NCI-H2107 treated with DMSO at 0.1 percent for 48 hours (cell line): ENCODE measurements around the gene TFDP2.
"Not testable (repeated sequence)": the region's sequence is repeated elsewhere in the genome, so short reads cannot be mapped to it uniquely, and the experiment has no call there.

Experiments
- DNase-seq: peaks from one replicate; lab custom pipeline; 2025; ENCODE audit not compliant: unreplicated experiment; lab: John Stamatoyannopoulos, UW

TFDP2 gene

GRCh38 chr3:142129516-142130171 lies 19.7 kb downstream of the TFDP2 start:
- no peak for DNase-seq

DNA sequence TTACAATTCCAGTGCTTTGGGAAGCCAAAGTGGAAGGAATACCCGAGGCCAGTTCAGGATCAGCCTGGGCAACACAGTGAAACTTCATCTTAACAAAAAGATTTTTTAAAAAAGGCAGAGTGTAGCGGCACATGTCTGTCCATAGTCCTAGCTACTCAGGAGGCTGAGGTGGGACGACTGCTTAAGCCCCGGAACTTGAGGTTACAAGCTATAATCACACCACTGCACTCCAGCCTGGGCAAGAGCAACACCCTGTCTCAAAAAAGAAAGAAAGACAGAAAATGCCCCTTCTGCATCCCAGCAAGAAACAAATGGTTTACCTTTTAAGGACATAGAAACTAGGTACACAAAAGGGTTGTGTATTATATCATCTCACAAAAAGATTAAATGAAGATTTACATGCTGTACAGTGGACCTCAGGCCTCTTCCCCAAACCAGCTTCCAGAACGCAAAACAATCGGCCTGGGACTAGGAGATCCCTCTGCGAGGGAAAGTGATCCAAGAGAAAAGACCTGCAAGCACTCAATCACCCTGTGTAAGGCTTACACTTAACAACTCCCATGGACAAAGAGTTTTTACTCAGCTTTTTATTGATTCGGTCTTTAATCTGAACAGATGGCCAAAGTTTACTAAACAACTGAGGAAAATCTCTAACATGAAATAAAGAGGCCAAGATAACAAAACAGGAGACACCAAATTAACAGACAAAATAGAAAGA lies 21.2 kb downstream of the TFDP2 start:
- no peak for DNase-seq

DNA sequence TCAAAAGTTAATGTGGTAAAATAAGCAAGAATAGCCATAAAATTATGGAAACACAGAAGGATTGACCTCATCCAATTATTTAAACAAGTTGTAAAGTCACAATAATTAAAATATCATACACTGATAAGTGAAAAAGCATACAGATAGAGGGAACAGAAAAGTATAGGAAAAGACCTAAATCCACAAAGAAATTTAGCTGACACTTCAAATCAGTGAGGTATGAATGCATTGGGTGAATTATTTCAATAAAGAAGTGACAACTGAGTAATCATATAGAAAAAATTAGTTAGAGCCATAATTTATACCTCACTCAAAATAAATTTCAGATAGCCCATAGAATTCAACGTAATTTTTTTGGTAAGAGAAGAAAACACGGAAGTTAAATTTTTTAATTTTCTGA lies 25.1 kb downstream of the TFDP2 start:
- no peak for DNase-seq

DNA sequence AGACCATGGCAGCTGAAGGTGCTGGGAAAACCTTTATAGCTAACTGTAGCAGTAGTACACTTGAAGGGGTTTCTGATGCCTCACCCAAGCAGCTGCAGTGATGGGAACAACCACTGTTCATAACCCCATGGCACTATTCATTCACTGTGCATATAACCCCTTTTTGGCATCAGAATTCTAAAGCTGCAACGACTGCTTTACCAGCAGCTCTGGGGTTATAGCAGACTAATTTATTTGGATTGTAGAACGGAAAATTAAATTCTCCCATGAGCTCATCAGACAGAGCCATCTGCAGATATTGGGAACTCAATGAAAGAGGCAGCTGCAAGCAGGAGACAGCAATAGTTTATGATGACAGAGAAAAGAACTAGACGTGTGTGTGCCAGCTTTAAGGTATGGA lies 28.6 kb downstream of the TFDP2 start:
- DNase-seq, result no peak

- no peak for DNase-seq
Measured at GRCh38 chr3:142118911-142119310, 30.4 kb downstream of the TFDP2 start.

DNA sequence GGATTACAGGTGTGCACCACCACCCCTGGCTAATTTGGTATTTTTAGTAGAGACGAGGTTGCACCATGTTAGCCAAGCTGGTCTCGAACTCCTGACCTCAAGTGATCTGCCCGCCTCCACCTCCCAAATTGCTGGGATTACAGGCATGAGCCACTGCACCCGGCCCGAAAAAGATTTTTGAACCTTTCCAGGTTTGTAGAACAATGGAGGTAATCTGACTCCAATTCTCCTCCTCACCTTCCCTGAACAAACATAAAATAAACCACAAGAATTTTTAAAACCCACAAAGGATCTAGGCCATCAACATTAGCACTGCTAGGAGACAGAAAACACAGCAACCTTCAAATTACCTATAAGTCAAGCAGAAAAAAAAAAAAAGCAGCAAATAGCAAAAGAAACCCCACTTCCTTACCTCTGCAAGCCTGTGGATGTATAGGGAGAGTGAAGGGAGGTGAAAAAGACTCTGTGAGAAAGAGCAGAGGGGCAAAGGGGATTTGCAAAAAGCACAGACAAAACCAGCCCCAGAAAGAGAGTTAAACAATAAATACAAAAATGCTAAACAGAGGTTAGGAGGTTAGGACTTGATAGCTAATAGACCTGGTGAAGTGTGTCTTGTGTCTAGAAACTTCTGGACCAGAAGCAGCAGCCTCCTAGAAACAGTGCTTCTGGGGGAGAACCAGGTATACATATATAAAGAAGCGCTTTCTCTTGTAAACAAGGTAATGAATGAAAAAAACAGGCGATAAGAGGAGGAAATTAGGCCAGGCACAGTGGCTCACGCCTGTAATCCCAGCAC lies 32.1 kb downstream of the TFDP2 start:
- peak; percentile 99 for DNase-seq

GRCh38 chr3:142115867-142116668 lies 33.3 kb downstream of the TFDP2 start:
- no peak for DNase-seq

DNA sequence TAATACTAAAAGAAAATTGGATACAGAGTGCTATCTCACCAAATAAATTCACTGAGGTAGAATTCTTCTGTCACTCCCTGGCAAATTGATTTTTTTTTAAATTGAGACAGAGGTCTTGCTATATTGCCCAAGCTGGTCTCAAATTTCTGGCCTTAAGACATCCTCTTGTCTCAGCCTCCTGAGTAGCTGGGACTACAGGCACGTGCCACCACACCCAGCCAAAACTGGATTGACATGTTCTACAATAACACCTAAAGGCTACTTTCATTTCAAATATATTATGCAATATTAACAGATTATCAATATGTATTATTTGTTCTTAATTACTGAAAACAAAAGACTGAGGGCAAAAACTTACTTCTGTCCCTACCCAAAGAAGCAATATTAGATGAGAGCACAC lies 36.7 kb downstream of the TFDP2 start:
- DNase-seq, result no peak

GRCh38 chr3:142106548-142106947 lies 42.8 kb downstream of the TFDP2 start:
- no peak for DNase-seq

- no peak for DNase-seq
Measured at GRCh38 chr3:142105991-142106390, 43.4 kb downstream of the TFDP2 start.

- no peak for DNase-seq
Measured at GRCh38 chr3:142104763-142105162, 44.6 kb downstream of the TFDP2 start.

- DNase-seq, result no peak
Measured at GRCh38 chr3:142098964-142099363, 50.4 kb downstream of the TFDP2 start.

DNA sequence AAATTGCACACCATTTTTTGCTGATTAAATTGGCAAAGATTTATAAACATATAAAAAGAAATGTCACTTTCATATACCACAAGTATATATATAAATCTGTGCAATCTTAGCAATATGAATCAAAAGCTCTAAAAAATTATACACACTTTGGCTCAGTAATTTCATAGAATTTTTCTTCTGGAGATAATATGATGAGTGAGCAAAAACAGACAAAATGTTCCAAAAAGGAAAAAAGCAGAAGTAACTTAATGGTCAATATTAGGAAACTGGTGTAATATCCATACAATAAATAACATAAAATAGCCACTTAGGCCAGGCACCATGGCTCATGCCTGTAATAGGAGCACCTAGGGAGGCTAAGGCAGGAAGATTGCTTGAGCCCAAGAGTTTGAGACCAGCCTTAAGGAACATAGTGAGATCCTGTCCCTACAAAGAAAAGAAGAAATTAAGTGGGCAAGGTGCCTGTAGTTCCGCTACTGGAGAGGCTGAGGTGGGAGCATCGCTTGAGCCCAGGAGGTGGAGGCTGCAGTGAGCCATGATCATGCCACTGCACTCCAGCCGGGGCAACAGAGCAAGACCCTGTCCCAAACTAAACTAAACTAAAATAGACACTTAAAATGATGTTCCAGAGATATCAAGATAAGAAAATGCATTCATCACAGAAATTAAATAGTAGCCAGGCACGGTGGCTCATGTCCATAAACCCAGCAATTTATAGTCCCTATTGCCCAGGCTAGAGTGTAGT lies 52.1 kb downstream of the TFDP2 start:
- DNase-seq, result no peak

- peak; percentile 50 for DNase-seq
Measured at GRCh38 chr3:142095841-142096240, 53.5 kb downstream of the TFDP2 start.

- not testable (repeated sequence) for DNase-seq
Measured at GRCh38 chr3:142088925-142089324, 60.4 kb downstream of the TFDP2 start.

DNA sequence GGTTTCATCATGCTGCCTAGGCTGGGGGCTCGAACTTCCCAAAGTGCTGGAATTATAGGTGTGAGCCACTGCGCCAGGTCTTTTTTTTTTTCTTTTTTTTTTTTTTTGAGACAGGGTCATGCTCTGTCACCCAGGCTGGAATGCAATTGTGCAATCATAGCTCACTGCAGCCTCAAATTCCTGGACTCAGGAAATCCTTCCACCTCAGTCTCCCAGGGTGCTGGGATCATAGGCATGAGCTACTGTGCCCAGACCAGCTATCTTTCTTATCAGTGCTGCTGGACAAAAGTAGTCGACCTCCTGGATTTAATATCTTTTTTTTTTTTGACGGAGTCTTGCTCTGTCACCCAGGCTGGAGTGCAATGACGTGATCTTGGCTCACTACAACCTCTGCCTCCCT lies 60.8 kb downstream of the TFDP2 start:
- no peak for DNase-seq

DNA sequence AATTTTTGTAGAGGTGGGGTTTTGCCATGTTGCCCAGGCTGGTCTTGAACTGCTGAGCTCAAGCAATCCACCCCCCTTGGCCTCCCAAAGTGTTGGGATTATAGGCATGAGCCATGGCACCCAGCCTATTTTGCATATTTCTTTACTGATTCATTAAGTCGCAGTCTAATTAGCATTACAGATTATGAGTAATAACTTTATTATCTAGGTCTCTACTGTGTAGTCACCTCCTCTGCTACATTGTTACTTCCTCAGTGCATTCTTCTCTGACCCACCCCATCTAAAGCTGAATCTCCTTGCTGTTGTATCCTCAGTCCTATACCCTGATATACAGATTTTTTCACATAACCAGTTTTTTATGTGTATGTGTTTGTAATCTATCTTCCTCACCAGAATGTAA lies 61.7 kb downstream of the TFDP2 start:
- DNase-seq, result no peak

DNA sequence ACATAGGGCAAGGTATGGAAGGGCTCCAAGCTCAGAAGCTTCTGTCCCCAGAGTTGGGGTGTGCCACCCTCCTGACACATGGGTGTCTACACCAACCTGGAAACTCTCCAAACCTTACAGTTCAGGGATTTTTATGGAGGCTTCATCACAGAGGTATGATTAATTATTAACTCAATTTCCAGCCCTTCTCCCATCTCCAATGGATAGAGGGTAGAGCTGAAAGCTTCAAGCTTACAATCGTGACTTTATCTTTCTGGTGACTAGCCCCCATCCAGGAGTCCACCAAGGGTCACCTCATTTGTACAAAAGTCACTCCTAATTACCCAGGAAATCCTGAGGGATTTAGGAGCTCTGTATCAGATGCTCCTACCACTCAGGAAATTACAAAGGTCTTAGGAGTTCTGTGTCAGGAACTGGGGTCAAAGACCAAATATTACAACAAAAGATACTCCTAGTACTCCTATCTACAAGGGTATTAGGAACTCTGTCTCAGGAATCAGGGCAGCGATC lies 62.7 kb downstream of the TFDP2 start:
- no peak for DNase-seq

GRCh38 chr3:142081178-142081577 lies 68.2 kb downstream of the TFDP2 start:
- no peak for DNase-seq

DNA sequence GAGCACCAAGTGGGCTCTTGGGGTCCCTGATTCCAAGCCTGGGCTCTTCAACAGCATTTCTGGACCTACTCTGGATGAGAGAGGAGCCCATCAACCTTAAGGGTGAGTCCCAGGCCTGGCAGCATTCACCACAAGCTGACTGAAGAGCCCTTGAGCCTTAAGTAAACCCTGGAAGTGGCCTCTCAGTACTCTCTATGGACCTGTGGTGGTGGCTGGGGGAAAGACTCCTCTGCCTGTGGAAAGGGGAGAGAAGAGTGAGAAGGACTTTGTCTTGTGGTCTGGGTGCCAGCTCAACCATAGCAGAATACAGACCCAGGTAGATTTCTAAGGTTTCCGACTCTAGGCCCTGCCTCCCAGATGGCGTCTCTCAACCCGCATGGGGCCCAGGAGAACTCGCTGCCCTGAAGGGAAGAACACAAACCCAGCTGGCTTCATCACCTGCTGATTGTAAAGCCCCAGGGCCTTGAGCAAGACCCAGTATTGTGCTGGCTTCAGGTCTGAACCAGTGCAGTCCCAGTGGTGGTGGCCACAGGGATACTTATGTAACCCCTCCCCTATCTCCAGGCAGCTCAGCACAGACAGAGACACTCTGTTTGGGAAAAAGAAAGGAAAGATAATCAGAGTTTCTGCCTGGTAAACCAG lies 71.4 kb downstream of the TFDP2 start:
- peak; percentile 90 for DNase-seq
